ENCODE measurements around the gene HSFX3. TPM values are rescaled to one million over a fixed set of nuclear protein-coding genes. Genes with fewer than 3 reads are reported as not detected.
"Not testable (repeated sequence)": the region's sequence is repeated elsewhere in the genome, so short reads cannot be mapped to it uniquely, and the experiment has no call there.

The HSFX3 gene
- total RNA-seq, 2 experiments from 2014 or later = not detected

GRCh38 chrX:149522916-149523315 is 26.8 kb downstream of the HSFX3 start:
- Mint-ChIP-seq H3K36me3 (ENCODE audit: low read depth) (no peaks in the 10 kb centered on the region), H3K9me3 (no peaks in the 10 kb centered on the region), H3K4me3 (no peak overlapping the region), H3K27ac (no peak overlapping the region), H3K27me3 (no peaks in the 10 kb centered on the region), H3K4me1 (ENCODE audit: low read depth) (peaks cover 50% of the 10 kb centered on the region)
- DNase-seq = no peak
- no peak for TF ChIP-seq CTCF (IDR thresholded peaks at IDR 0.05)
- no peak for ATAC-seq
- intact Hi-C loops (cut with micrococcal nuclease) = no loop called here
- ChIA-PET CTCF (interaction anchor here (4.5 kb wide), 1 partner anchor 10 kb away, joined by 34 read pairs; no protein-coding TSS in a partner anchor), POLR2A (interaction anchor here (2.0 kb wide), 1 partner anchor 17 kb away, joined by 4 read pairs; no protein-coding TSS in a partner anchor)

GRCh38 chrX:149521438-149521837 is 28.3 kb downstream of the HSFX3 start:
- intact Hi-C loops (cut with micrococcal nuclease) = no loop called here
- Mint-ChIP-seq H3K27me3 (no peaks in the 10 kb centered on the region), H3K27ac (peak overlapping the region; percentile 62), H3K9me3 (no peaks in the 10 kb centered on the region), H3K4me3 (no peak overlapping the region), H3K36me3 (ENCODE audit: low read depth) (no peaks in the 10 kb centered on the region), H3K4me1 (ENCODE audit: low read depth) (peaks cover 57% of the 10 kb centered on the region)
- ATAC-seq (no peak), DNase-seq (no peak)
- POLR2A ChIA-PET = interaction anchor here (1.1 to 2.0 kb wide), 2 partner anchors 9 to 18 kb away, joined by 4 to 6 read pairs; no protein-coding TSS in a partner anchor
- CTCF ChIA-PET = interaction anchor here (2.1 to 4.5 kb wide), 2 partner anchors 9 to 19 kb away, joined by 6 to 34 read pairs; partner anchors contain the start of gene EOLA1
- TF ChIP-seq CTCF (IDR thresholded peaks at IDR 0.05) = no peak

GRCh38 chrX:149520636-149521277 is 29.0 kb downstream of the HSFX3 start:
- H3K4me1 Mint-ChIP-seq (ENCODE audit: low read depth) = peaks cover 58% of the 10 kb centered on the region
- intact Hi-C loops (cut with micrococcal nuclease); POLR2A ChIA-PET; H3K36me3 Mint-ChIP-seq (ENCODE audit: low read depth); DNase-seq; H3K9me3 Mint-ChIP-seq; ATAC-seq; H3K27me3 Mint-ChIP-seq: not testable (repeated sequence)
- CTCF ChIA-PET = interaction anchor here (2.1 to 4.5 kb wide), 2 partner anchors 8 to 19 kb away, joined by 6 to 34 read pairs; partner anchors contain the start of gene EOLA1
- peak overlapping the region; percentile 2 for H3K4me3 Mint-ChIP-seq
- peak overlapping the region; percentile 18 for H3K27ac Mint-ChIP-seq

GRCh38 chrX:149518236-149518635 is 31.5 kb downstream of the HSFX3 start:
- Mint-ChIP-seq H3K4me1 (ENCODE audit: low read depth) (peaks cover 76% of the 10 kb centered on the region), H3K27me3 (no peaks in the 10 kb centered on the region), H3K9me3 (no peaks in the 10 kb centered on the region), H3K27ac (no peak overlapping the region), H3K4me3 (no peak overlapping the region), H3K36me3 (ENCODE audit: low read depth) (no peaks in the 10 kb centered on the region)
- ATAC-seq (no peak), DNase-seq (no peak)
- no peak for TF ChIP-seq CTCF (IDR thresholded peaks at IDR 0.05)
- CTCF ChIA-PET = interaction anchor here (0.8 kb wide), 1 partner anchor 8 kb away, joined by 3 read pairs; no protein-coding TSS in a partner anchor
- intact Hi-C loops (cut with micrococcal nuclease) = no loop called here
- POLR2A ChIA-PET = interaction anchor here (0.6 kb wide), 2 partner anchors 18 to 1601 kb away, joined by 3 read pairs; no protein-coding TSS in a partner anchor

GRCh38 chrX:149517308-149517707 is 32.4 kb downstream of the HSFX3 start:
- H3K36me3 Mint-ChIP-seq (ENCODE audit: low read depth) = no peaks in the 10 kb centered on the region
- H3K27ac Mint-ChIP-seq = no peak overlapping the region
- ChIA-PET CTCF (no interaction called here), POLR2A (no interaction called here)
- no peak for TF ChIP-seq CTCF (IDR thresholded peaks at IDR 0.05)
- H3K9me3 Mint-ChIP-seq = no peaks in the 10 kb centered on the region
- ATAC-seq = no peak
- no peak for DNase-seq
- intact Hi-C loops (cut with micrococcal nuclease) = no loop called here
- no peak overlapping the region for H3K4me3 Mint-ChIP-seq
- H3K4me1 Mint-ChIP-seq (ENCODE audit: low read depth) = peaks cover 73% of the 10 kb centered on the region
- no peaks in the 10 kb centered on the region for H3K27me3 Mint-ChIP-seq

Data from activated CD8-positive, alpha-beta T cell treated with anti-CD3 and anti-CD28 coated beads for 36 hours (primary cell).